Hippocampal formation (tissue), 2 donors: ENCODE measurements around the gene TEKT2.

Experiments
- DNase-seq, 2 donors: peaks; one replicate each; lab custom pipeline; 2025; lab: John Stamatoyannopoulos, UW

The TEKT2 gene

DNA sequence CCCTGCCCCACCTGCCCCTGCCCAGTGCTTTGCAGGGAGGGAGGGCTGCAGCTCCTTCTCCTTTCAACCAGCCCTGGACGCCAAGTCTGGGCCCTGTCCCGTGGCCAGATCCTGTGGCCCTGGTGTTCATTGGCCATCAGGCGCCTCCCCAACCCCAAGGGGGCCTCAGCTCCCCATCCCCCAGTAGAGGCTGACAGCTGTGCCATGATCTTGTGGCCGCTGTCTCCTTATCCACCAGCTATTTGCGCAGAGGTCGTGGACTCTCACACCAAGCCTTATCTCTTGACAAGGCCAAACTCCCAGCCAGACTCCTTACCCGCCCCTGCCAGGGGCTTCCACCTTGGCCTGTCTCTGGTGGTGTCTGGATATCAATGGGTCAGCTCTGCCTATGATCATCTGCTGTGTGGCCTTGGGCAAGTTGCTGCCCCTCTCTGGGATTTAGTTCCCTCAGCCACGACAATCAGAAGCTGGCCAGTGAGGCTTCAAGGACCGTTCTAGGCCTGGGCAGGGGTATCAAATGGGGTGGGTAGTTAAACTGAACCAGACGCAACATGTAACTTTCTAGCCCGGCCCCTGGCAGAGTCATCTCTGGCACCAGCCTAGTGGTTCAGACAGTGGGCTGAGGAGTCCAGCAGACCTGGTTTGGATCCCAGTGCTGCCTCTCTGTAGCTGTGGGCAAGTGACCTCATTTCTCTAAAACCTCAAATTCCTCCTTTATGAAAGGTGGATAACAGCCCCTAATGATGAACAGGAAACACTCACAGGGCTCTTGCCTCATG is 44.4 kb downstream of the TEKT2 start:
- DNase-seq = no peak

DNA sequence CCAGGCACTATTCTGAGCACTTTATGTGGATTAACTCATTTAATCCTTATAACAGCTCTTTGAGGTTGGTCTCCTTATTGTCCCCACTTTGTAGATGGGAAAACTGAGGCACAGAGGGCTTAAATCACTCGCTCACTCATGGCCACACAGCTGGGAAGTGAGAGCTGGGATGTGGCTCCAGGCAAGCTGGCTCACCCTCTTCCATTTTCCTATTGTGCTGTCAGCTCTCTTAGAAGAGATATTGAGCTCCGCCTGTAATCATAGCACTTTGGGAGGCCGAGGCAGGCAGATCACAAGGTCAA is 45.0 kb downstream of the TEKT2 start:
- no peak for DNase-seq

DNA sequence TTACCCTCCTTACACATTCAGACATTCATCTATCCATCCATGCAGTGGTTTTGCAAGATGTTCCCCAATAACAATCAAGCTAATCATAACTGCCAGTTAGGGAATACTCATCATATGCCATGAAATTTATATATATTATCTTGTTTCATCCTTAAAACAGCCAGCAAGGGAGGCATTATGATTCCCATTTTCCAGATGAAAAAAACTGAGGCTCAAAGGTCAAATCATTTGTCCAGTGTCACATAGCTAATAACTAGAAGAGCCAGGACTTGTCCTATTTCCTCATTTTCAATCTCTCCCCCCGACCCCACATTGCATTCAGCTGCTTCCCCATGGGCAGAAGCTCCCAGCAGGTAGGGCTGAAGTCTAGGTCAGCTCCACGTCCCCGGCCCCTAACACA is 48.1 kb downstream of the TEKT2 start:
- DNase-seq = no peak

DNA sequence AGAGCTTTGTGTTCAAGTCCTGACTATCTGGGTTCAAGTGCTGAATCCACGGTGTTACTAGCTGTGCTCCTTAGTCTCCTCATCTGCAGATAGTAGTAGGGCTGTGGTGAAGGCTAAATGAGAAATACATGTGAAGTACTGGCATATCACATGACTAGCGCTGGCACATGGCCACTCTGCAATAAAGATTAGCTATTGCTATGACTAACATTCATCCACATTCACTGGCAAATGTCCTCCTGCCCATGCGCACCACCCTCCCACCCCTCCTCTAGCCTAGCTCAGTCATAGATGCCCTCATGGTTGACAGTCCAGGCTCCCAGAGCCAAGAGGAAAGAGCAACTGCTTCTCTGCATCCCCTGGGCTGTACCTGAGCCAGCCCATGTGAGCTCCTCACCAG is 49.6 kb downstream of the TEKT2 start:
- DNase-seq = no peak

DNA sequence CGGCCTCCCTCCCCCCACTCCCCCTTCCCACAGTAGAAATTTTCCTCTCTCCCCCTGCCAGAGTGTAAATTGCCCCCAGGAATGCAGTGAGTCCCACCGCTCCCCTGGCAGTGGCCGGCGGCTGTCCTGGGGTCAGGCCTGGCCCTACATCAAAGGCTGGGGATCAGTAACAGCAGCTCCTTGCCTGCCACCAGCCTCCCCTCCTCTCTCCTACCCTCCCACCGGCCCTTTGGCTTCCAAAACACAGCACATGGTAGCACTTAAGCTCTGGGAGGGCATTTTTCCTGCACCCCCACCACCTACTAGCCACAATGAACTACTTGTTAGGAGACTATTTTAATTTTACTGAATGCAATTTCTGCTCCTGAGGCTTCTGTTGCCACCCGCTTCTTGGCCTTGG is 50.1 kb downstream of the TEKT2 start:
- DNase-seq = no peak

DNA sequence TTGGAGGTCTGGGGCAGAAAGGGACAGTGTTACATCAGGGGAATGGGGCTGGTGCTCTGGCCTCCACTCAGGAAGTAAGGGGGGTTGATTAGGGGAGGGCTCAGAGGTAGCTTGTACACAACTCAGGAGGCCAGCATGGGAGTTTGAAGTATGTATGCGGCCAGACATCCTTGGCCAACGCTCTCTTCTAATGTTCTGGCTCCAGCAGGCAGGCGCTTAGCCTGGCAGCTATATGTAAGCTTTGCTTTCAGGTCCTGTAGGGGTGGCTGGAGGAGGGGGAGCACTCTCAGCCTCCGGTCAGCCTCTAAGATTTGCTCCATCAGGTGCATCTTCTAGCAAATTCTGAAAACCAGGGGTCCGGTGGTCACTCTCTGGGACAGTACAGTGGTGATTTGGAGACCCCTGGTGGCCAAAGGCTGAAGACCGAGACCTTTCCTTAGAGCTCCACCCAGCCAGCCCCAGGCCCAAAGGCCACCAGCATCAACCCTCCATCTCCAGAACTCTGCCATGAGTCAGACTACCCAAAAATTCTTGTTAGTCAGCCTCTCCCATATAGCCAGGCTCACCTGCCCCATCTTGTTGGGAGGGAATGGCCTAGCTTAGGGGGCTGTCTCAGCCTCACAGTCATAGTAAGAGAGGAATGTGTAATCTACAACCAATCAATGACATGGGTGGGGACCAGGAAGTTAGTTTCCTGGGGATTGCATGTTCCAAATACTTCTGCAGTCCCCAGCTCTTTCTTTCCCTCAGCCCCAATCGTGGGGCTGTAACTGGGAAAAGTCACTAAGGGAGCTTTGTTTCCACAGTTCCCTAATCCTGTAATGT is 50.8 kb downstream of the TEKT2 start:
- DNase-seq = peak in 1 of 2 donors; percentile 41

DNA sequence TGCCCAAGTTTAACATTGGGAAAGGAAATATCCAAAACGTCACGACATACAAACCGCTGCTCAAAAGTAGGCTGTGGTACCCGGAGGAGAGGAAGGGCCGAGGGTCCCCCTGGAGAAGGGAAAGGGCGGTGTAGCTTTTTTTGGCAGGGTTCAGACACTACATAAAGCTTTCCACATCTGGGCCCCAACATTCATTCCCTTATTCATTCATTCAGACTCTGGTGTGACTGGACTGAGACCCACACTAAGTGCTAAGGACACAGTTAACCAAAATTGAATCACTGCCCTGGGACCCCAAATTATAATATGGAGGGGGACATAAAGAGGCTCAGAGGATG is 51.4 kb downstream of the TEKT2 start:
- DNase-seq = no peak

DNA sequence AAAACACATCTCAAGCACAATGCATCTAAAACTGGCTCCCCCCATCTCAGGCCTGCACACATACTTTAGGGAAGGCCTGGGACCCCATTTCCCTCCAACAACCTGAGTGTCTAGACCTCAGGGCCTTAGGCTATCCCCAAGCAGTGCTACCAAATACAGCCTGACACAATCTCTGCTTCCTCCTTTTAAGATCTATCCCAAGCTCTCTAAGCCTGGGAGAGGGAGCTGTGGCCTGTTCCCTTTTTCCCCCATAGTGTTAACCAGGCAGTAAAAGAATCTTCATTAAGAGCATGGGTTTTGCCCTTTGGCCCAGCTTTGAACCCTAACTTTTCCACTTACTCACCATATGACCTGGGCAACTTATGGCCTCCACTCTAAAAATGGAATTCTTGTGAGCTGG is 51.9 kb downstream of the TEKT2 start:
- no peak for DNase-seq

DNA sequence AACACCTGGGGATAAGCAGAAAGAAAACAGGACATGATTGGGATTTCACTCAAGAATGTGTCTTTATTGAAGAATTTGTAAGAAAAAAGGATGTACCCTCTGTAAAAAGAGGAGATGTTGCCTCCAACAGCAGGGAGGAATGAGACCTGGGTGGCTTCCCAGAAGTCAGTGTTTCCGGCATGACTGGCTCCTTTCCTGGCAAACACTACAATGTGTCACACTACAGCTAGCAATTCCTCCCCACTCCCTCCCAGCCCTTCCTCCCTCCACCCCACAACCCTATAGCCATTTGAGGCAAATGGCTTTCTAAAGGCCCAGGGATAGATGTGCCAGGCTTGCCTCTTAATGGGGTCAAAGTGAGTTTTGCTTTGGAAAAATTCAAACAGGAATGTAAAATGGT is 52.6 kb downstream of the TEKT2 start:
- peak in 1 of 2 donors; percentile 19 for DNase-seq

DNA sequence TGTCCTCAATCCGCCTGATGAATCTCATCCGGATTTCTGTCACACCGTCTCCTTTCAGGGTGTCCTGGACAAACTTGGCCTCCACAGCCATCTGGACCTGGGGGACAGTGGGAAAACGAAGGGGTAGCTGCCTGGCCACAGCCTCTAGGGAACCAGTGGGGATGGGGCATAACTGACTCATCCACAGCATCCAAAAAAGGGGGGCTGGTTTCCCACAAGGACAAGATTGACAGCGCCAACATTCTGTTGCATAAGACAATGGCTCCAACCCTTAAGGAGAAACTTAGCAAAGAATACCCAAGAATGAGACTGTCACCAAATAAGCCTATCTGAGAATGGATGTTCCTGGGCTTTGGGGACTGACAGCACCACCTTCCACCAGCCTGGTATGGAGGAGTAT is 53.3 kb downstream of the TEKT2 start:
- no peak for DNase-seq

DNA sequence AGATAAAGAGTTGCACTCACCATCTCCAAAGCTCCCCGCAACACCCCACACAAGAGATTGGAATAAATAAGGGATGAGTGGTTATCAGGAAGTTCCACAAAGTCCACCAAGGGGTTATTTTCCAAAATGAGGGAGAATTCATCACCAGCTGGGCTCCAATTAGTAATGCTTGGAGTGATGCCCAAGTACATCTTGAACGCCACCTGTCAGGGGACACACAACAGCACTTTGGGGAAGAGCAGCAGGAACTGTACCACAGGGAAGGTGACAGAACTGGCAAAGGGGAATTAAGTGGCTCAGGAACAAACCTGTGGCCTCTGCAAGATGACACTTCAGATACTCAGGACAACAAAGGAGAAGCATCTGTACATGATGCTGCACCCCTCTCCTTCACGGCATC is 53.9 kb downstream of the TEKT2 start:
- no peak for DNase-seq
